ENCODE measurements around the gene RNF135. TPM values are rescaled to one million over a fixed set of nuclear protein-coding genes. Genes with fewer than 3 reads are reported as not detected.

RNF135 gene
- total and polyA plus RNA-seq, 10 of the 15 experiments (the other 5 are each of a cell fraction or from before 2014, with no cell fraction given) = 12.7 to 28.0 (median 18.7) TPM

DNA sequence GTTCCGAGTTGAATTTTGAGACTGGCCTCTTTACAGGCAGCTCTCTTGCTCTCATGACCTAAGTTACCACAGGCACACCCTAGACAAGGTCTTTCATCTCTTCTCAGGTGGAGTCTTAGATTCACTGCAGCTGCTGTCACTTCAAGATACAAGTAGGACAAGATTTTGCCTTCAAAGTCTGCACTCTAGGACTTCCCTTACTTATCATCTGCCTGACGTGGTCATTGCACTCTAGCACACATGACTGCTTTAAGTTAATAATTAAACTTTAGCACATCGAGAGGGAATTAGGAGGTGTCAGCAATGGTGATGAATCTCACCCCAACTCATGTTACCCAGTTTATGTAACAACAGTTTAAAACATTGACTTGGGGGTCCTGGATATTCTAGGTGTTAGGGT is 25.6 kb downstream of the RNF135 start:
- in situ Hi-C loops (cut with MboI) = no loop called here
- Histone ChIP-seq H3K4me2 (ENCODE audit: control insufficient read depth, insufficient read depth) (no peak overlapping the region), H3K27me3 (replicated peaks in 1 of 2; ENCODE audit: control insufficient read depth in 2 of 2, insufficient read depth in 2 of 2, low read length in 1 of 2) (no peaks in the 10 kb centered on the region), H2AFZ (ENCODE audit: control insufficient read depth, low read depth, low read length) (no peak overlapping the region), H4K20me1 (ENCODE audit: control insufficient read depth, insufficient read depth) (no peaks in the 10 kb centered on the region), H3K79me2 (ENCODE audit: control insufficient read depth, insufficient read depth, low read length) (no peaks in the 10 kb centered on the region), H3K4me1 (ENCODE audit: control insufficient read depth, insufficient read depth, low read length) (no peaks in the 10 kb centered on the region), H3K9me3 (replicated peaks; ENCODE audit: control insufficient read depth, insufficient read depth, low read length) (no peaks in the 10 kb centered on the region), H3K4me3 (no peak overlapping the region), H3K36me3 (ENCODE audit: control insufficient read depth in 2 of 2, insufficient read depth in 2 of 2, low read length in 1 of 2) (peaks cover 0 to 15% of the 10 kb centered on the region in 2 experiments; a peak in 3 of 4 replicates), H3K9ac (ENCODE audit: control insufficient read depth, insufficient read depth, low read length) (no peak overlapping the region), H3K27ac (ENCODE audit: control insufficient read depth, insufficient read depth) (no peak overlapping the region)
- peak; percentile 65 for ATAC-seq
- ChIA-PET SMC1A (ENCODE audit: uncharacterized antibody, unreplicated experiment) (no interaction called here), POLR2A (no interaction called here), RAD21 (ENCODE audit: unreplicated experiment) (interaction anchor here (1.4 kb wide), 1 partner anchor 27 kb away, joined by 3 read pairs; no protein-coding TSS in a partner anchor), CTCF (no interaction called here)
- BruUV-seq (replicated peaks) = no TSS peak
- TF ChIP-seq SPI1 (IDR thresholded peaks at IDR 0.05; ENCODE audit: borderline replicate concordance, insufficient read depth, low read depth, low read length) = no peak
- 0 out of 2 replicates have a peak, but pooled peaks have one; percentile 17 for TF ChIP-seq RAD51 (IDR thresholded peaks at IDR 0.05)
- intact Hi-C loops (cut with micrococcal nuclease; ENCODE audit: unreplicated experiment) = no loop called here
- no peak for DNase-seq (ENCODE audit: low read depth, low spot score)
- 76% methylated on average over 3 of the region's 3 CpGs for WGBS (ENCODE audit: insufficient coverage, insufficient replicate concordance, low lambda C conversion rate, missing lambda C conversion rate)
- no peak for FAIRE-seq

DNA sequence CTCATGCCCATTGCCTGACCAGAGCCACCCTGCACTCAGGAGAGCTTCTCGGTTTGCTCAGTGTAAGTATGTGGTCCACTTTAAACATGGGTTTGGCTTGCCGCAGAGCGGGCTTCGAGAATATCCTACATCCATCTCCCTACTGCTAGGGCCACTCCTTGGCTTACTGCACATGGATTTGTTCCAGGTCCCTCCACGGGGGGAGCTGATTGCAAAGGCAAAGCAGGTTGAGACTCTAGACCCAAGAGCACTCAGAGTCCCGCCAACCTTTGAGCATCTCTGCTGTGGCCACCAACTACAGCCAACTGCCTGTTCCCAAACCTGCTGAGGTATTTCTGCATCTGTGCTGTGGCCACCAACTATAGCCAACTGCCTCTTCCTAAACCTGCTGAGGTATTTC is 26.4 kb downstream of the RNF135 start:
- Histone ChIP-seq H3K4me3 (no peak overlapping the region), H3K4me2 (ENCODE audit: control insufficient read depth, insufficient read depth) (no peak overlapping the region), H3K79me2 (ENCODE audit: control insufficient read depth, insufficient read depth, low read length) (no peaks in the 10 kb centered on the region), H2AFZ (ENCODE audit: control insufficient read depth, low read depth, low read length) (no peak overlapping the region), H3K9me3 (replicated peaks; ENCODE audit: control insufficient read depth, insufficient read depth, low read length) (no peaks in the 10 kb centered on the region), H3K27me3 (replicated peaks in 1 of 2; ENCODE audit: control insufficient read depth in 2 of 2, insufficient read depth in 2 of 2, low read length in 1 of 2) (no peaks in the 10 kb centered on the region), H3K36me3 (ENCODE audit: control insufficient read depth in 2 of 2, insufficient read depth in 2 of 2, low read length in 1 of 2) (peaks cover 0 to 15% of the 10 kb centered on the region in 2 experiments; a peak in 3 of 4 replicates), H3K27ac (ENCODE audit: control insufficient read depth, insufficient read depth) (no peak overlapping the region), H3K9ac (ENCODE audit: control insufficient read depth, insufficient read depth, low read length) (no peak overlapping the region), H3K4me1 (ENCODE audit: control insufficient read depth, insufficient read depth, low read length) (no peaks in the 10 kb centered on the region), H4K20me1 (ENCODE audit: control insufficient read depth, insufficient read depth) (no peaks in the 10 kb centered on the region)
- WGBS (ENCODE audit: insufficient coverage, insufficient replicate concordance, low lambda C conversion rate, missing lambda C conversion rate) = 90% methylated on average over 6 of the region's 6 CpGs
- ChIA-PET SMC1A (ENCODE audit: uncharacterized antibody, unreplicated experiment) (no interaction called here), RAD21 (ENCODE audit: unreplicated experiment) (interaction anchor here (0.5 kb wide), 1 partner anchor 94 kb away, joined by 3 read pairs; no protein-coding TSS in a partner anchor), CTCF (interaction anchor here (1.1 kb wide), 1 partner anchor 220 kb away, joined by 3 read pairs; no protein-coding TSS in a partner anchor), POLR2A (no interaction called here)
- ATAC-seq (no peak), DNase-seq (ENCODE audit: low read depth, low spot score) (no peak), FAIRE-seq (no peak)
- intact Hi-C loops (cut with micrococcal nuclease; ENCODE audit: unreplicated experiment) (no loop called here), in situ Hi-C loops (cut with MboI) (no loop called here)
- TF ChIP-seq, protein P1, sequence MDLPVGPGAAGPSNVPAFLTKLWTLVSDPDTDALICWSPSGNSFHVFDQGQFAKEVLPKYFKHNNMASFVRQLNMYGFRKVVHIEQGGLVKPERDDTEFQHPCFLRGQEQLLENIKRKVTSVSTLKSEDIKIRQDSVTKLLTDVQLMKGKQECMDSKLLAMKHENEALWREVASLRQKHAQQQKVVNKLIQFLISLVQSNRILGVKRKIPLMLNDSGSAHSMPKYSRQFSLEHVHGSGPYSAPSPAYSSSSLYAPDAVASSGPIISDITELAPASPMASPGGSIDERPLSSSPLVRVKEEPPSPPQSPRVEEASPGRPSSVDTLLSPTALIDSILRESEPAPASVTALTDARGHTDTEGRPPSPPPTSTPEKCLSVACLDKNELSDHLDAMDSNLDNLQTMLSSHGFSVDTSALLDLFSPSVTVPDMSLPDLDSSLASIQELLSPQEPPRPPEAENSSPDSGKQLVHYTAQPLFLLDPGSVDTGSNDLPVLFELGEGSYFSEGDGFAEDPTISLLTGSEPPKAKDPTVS (IDR thresholded peaks at IDR 0.05; ENCODE audit: low read depth, low read length) = no peak
- no peak for TF ChIP-seq ZNF24 (IDR thresholded peaks at IDR 0.05)
- TF ChIP-seq, protein P2, sequence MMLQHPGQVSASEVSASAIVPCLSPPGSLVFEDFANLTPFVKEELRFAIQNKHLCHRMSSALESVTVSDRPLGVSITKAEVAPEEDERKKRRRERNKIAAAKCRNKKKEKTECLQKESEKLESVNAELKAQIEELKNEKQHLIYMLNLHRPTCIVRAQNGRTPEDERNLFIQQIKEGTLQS (IDR thresholded peaks at IDR 0.05; ENCODE audit: borderline replicate concordance, extremely low read depth, low read depth, low read length) = no peak
- TF ChIP-seq SUPT20H (IDR thresholded peaks at IDR 0.05; ENCODE audit: borderline replicate concordance, control insufficient read depth, low read depth, low read length) = no peak
- no peak for TF ChIP-seq FOS (IDR thresholded peaks at IDR 0.05; ENCODE audit: borderline replicate concordance, extremely low read depth, insufficient read length)
- TF ChIP-seq, protein P3, sequence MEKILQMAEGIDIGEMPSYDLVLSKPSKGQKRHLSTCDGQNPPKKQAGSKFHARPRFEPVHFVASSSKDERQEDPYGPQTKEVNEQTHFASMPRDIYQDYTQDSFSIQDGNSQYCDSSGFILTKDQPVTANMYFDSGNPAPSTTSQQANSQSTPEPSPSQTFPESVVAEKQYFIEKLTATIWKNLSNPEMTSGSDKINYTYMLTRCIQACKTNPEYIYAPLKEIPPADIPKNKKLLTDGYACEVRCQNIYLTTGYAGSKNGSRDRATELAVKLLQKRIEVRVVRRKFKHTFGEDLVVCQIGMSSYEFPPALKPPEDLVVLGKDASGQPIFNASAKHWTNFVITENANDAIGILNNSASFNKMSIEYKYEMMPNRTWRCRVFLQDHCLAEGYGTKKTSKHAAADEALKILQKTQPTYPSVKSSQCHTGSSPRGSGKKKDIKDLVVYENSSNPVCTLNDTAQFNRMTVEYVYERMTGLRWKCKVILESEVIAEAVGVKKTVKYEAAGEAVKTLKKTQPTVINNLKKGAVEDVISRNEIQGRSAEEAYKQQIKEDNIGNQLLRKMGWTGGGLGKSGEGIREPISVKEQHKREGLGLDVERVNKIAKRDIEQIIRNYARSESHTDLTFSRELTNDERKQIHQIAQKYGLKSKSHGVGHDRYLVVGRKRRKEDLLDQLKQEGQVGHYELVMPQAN (conservative IDR thresholded peaks at IDR 0.05) = no peak
- no peak for TF ChIP-seq RFX5 (IDR thresholded peaks at IDR 0.05; ENCODE audit: low read depth, low read length)
- no peak for TF ChIP-seq KDM1A (IDR thresholded peaks at IDR 0.05; ENCODE audit: borderline replicate concordance)
- no peak for TF ChIP-seq ZSCAN29 (IDR thresholded peaks at IDR 0.05)
- TF ChIP-seq CBX3 (IDR thresholded peaks at IDR 0.05; ENCODE audit: borderline replicate concordance, low read depth) = no peak
- no peak for TF ChIP-seq EZH2 (IDR thresholded peaks at IDR 0.05; ENCODE audit: borderline replicate concordance, control insufficient read depth, low read depth, low read length)
- no TSS peak for BruUV-seq (replicated peaks)

All from GM12878 (cell line).